GM23338 (cell line): Measurements from ENCODE around the gene ZNF286A. TPM values are rescaled to one million over a fixed set of nuclear protein-coding genes. Genes with fewer than 3 reads are reported as not detected.

Experiments used
- ATAC-seq: fragments of 200-7000 bp; cut with Tn5 transposase; 3 replicates; pipeline ENCODE4 v1.9.1; 2020
- DNase-seq: peaks from one replicate; pipeline ENCODE4 v3.0.0-alpha.2; 2015; ENCODE audit warnings: low spot score
- H2AFZ ChIP-seq: fragments of 200-600 bp; sonication (generic); 2 replicates; pipeline ENCODE4 v1.8.0; 2016; ENCODE audit warnings: antibody characterized with exemption, mild to moderate bottlenecking, moderate library complexity
- H3F3A ChIP-seq: fragments of 200-600 bp; sonication (generic); replicated peaks from 2 replicates; pipeline ENCODE4 v1.8.0; 2017; ENCODE audit warnings: antibody characterized with exemption, mixed run types, low read depth
- H3K27ac ChIP-seq: fragments of 200-600 bp; sonication (generic); 2 replicates; pipeline ENCODE4 v1.6.1; 2016; ENCODE audit warnings: low read depth
- H3K27me3 ChIP-seq: fragments of 200-600 bp; sonication (generic); 2 replicates; pipeline ENCODE4 v1.8.0; 2016; ENCODE audit warnings: mild to moderate bottlenecking, mixed run types, moderate library complexity; ENCODE audit not compliant: insufficient read depth
- H3K36me3 ChIP-seq: fragments of 200-600 bp; sonication (generic); 2 replicates; pipeline ENCODE4 v1.8.0; 2016; ENCODE audit warnings: mild to moderate bottlenecking; ENCODE audit not compliant: insufficient read depth
- H3K4me1 ChIP-seq: fragments of 200-600 bp; sonication (generic); 2 replicates; pipeline ENCODE4 v1.8.0; 2016; ENCODE audit warnings: mild to moderate bottlenecking, moderate library complexity; ENCODE audit not compliant: insufficient read depth
- H3K4me2 ChIP-seq: fragments of 200-600 bp; sonication (generic); 2 replicates; pipeline ENCODE4 v1.7.1; 2017; ENCODE audit warnings: mixed run types
- H3K4me3 ChIP-seq: fragments of 200-600 bp; sonication (generic); 2 replicates; pipeline ENCODE4 v1.6.1; 2016; ENCODE audit warnings: mixed run types
- H3K79me2 ChIP-seq: fragments of 200-600 bp; sonication (generic); replicated peaks from 2 replicates; pipeline ENCODE4 v1.8.0; 2017; ENCODE audit warnings: mild to moderate bottlenecking; ENCODE audit not compliant: insufficient read depth
- H3K9me2 ChIP-seq: fragments of 200-600 bp; sonication (generic); 2 replicates; pipeline ENCODE4 v1.8.0; 2017; ENCODE audit not compliant: insufficient read depth
- H4K20me1 ChIP-seq: fragments of 200-600 bp; sonication (generic); replicated peaks from 2 replicates; pipeline ENCODE4 v1.8.0; 2017; ENCODE audit warnings: mild to moderate bottlenecking; ENCODE audit not compliant: insufficient read depth
- H3K27ac Mint-ChIP-seq: 2 replicates; pipeline ENCODE4 v1.8.0; 2020; ENCODE audit warnings: inconsistent platforms, mild to moderate bottlenecking, moderate library complexity, mixed read lengths
- H3K27me3 Mint-ChIP-seq: 3 replicates; pipeline ENCODE4 v1.8.0; 2022; ENCODE audit warnings: low read depth, mild to moderate bottlenecking, moderate library complexity, mixed read lengths, inconsistent platforms; ENCODE audit not compliant: insufficient read depth, poor library complexity
- H3K36me3 Mint-ChIP-seq: 3 replicates; pipeline ENCODE4 v1.8.0; 2021; ENCODE audit warnings: low read depth, mild to moderate bottlenecking, inconsistent platforms, moderate library complexity, mixed read lengths
- H3K4me1 Mint-ChIP-seq: 3 replicates; pipeline ENCODE4 v1.8.0; 2020; ENCODE audit warnings: mild to moderate bottlenecking, inconsistent platforms, mixed read lengths
- H3K4me3 Mint-ChIP-seq: 3 replicates; pipeline ENCODE4 v1.8.0; 2021; ENCODE audit warnings: moderate library complexity, mild to moderate bottlenecking, inconsistent platforms, mixed read lengths
- H3K9me3 Mint-ChIP-seq: 3 replicates; pipeline ENCODE4 v1.8.0; 2020; ENCODE audit warnings: moderate library complexity, mild to moderate bottlenecking, inconsistent platforms, mixed read lengths
- CREB1 ChIP-seq: fragments of 250-450 bp; sonication (Bioruptor Pico); IDR thresholded peaks from 2 replicates; pipeline ENCODE4 v1.5.0; 2020; ENCODE audit warnings: low read depth, mild to moderate bottlenecking, moderate library complexity
- ETS1 ChIP-seq: IDR thresholded peaks from 2 replicates; pipeline ENCODE4 v1.6.1; 2016; ENCODE audit warnings: antibody characterized with exemption
- EZH2 ChIP-seq: fragments of 200-600 bp; sonication (generic); IDR thresholded peaks from one replicate; pipeline ENCODE4 v1.8.0; 2017; ENCODE audit warnings: antibody characterized with exemption, mild to moderate bottlenecking, low read depth; ENCODE audit not compliant: unreplicated experiment
- EZH2phosphoT487 ChIP-seq: fragments of 200-600 bp; sonication (generic); IDR thresholded peaks from one replicate; pipeline ENCODE4 v1.8.1; 2018; ENCODE audit warnings: antibody characterized with exemption; ENCODE audit not compliant: unreplicated experiment
- JUNB ChIP-seq: IDR thresholded peaks from one replicate; pipeline ENCODE4 v1.6.1; 2016; ENCODE audit warnings: antibody characterized with exemption; ENCODE audit not compliant: unreplicated experiment
- NANOG ChIP-seq: IDR thresholded peaks from 2 replicates; pipeline ENCODE4 v1.6.1; 2016; ENCODE audit warnings: antibody characterized with exemption, borderline replicate concordance
- POLR2AphosphoS5 ChIP-seq: IDR thresholded peaks from 2 replicates; pipeline ENCODE4 v1.6.1; 2016; ENCODE audit warnings: antibody characterized with exemption, low read depth
- REST ChIP-seq: IDR thresholded peaks from one replicate; pipeline ENCODE4 v1.6.1; 2018; ENCODE audit warnings: antibody characterized with exemption; ENCODE audit not compliant: unreplicated experiment
- STAT1 ChIP-seq: IDR thresholded peaks from one replicate; pipeline ENCODE4 v1.6.1; 2016; ENCODE audit warnings: antibody characterized with exemption; ENCODE audit not compliant: unreplicated experiment
- ZNF114 ChIP-seq: fragments of 250-450 bp; sonication (Bioruptor Pico); IDR thresholded peaks from 2 replicates; pipeline ENCODE4 v1.5.0; 2020; ENCODE audit warnings: mild to moderate bottlenecking, moderate library complexity
- ZNF331 ChIP-seq: fragments of 250-450 bp; sonication (Bioruptor Pico); IDR thresholded peaks from 2 replicates; pipeline ENCODE4 v1.5.0; 2020; ENCODE audit warnings: low read depth, mild to moderate bottlenecking, moderate library complexity
- ZNF462 ChIP-seq: fragments of 250-450 bp; sonication (Bioruptor Pico); IDR thresholded peaks from 2 replicates; pipeline ENCODE4 v1.5.0; 2020; ENCODE audit warnings: mild to moderate bottlenecking, moderate library complexity
- polyA plus RNA-seq: library from polyadenylated mRNA; unstranded; fragments of >200 nt; fragmentation: Nextera tagmentation; extraction: Ambion mirVana; gene quantifications from 2 replicates; pipeline ENCODE4 v1.2.1, GENCODE V29; 2016
- total RNA-seq: library from RNA; depleted of rRNA; stranded (reverse); fragments of >200 nt; shearing (Covaris generic); gene quantifications from 2 replicates; pipeline ENCODE4 v1.2.3, GENCODE V29; 2014
- TF ChIP-seq, protein P1 (sequence below), 2 experiments: fragments of 200-600 bp in 1 of 2; sonication (generic) in 1 of 2; conservative IDR thresholded peaks; 2 replicates each; pipeline versions ENCODE4 v1.5.1 to v1.6.1; 2016 to 2017; ENCODE audit warnings: antibody characterized with exemption in 2 of 2, low read depth in 2 of 2, mild to moderate bottlenecking in 2 of 2, moderate library complexity in 1 of 2

Gene ZNF286A
- total and polyA plus RNA-seq, 2 experiments from 2014 or later: 44.8 to 93.4 TPM

- Mint-ChIP-seq H3K36me3 (no peaks in the 10 kb centered on the region), H3K27ac (no peak overlapping the region), H3K9me3 (peaks cover 5% of the 10 kb centered on the region; the same call in 2 of the 3 replicates), H3K4me1 (no peaks in the 10 kb centered on the region), H3K4me3 (no peak overlapping the region), H3K27me3 (peaks cover 3% of the 10 kb centered on the region)
- no peaks in the 10 kb centered on the region for H3K79me2 ChIP-seq
- H3K27me3 ChIP-seq: no peaks in the 10 kb centered on the region
- no peaks in the 10 kb centered on the region for H3K9me2 ChIP-seq
- H2AFZ ChIP-seq: no peak overlapping the region; the same call in 1 of the 2 replicates
- H3K4me2 ChIP-seq: no peak overlapping the region
- no peaks in the 10 kb centered on the region for H4K20me1 ChIP-seq
- no peaks in the 10 kb centered on the region for H3K36me3 ChIP-seq
- H3K4me1 ChIP-seq: no peaks in the 10 kb centered on the region; the same call in 1 of the 2 replicates
- ATAC-seq (no peak), DNase-seq (no peak)
- TF ChIP-seq REST (no peak), ZNF114 (CRISPR knock-in tag) (no peak), EZH2 (no peak), POLR2AphosphoS5 (no peak), ZNF331 (CRISPR knock-in tag) (no peak), NANOG (no peak), EZH2phosphoT487 (no peak), CREB1 (CRISPR knock-in tag) (no peak), JUNB (no peak), ETS1 (no peak), STAT1 (no peak), ZNF462 (no peak)
- TF ChIP-seq, protein P1, sequence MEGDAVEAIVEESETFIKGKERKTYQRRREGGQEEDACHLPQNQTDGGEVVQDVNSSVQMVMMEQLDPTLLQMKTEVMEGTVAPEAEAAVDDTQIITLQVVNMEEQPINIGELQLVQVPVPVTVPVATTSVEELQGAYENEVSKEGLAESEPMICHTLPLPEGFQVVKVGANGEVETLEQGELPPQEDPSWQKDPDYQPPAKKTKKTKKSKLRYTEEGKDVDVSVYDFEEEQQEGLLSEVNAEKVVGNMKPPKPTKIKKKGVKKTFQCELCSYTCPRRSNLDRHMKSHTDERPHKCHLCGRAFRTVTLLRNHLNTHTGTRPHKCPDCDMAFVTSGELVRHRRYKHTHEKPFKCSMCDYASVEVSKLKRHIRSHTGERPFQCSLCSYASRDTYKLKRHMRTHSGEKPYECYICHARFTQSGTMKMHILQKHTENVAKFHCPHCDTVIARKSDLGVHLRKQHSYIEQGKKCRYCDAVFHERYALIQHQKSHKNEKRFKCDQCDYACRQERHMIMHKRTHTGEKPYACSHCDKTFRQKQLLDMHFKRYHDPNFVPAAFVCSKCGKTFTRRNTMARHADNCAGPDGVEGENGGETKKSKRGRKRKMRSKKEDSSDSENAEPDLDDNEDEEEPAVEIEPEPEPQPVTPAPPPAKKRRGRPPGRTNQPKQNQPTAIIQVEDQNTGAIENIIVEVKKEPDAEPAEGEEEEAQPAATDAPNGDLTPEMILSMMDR (conservative IDR thresholded peaks at IDR 0.05; ENCODE audit: low read depth in 2 of 2): no peak
- H3K27ac ChIP-seq: no peak overlapping the region
- no peaks in the 10 kb centered on the region for H3F3A ChIP-seq
- H3K4me3 ChIP-seq: no peak overlapping the region
Measured at GRCh38 chr17:15744074-15744676, 44.6 kb downstream of the ZNF286A start.
